NCI-H82 treated with DMSO at 0.1 percent for 48 hours (cell line): ENCODE results near the gene ADGRL3.
A peak's percentile ranks its signal among the peaks of the same experiment; 100 is the strongest.
"Not testable (repeated sequence)": the region's sequence is repeated elsewhere in the genome, so short reads cannot be mapped to it uniquely, and the experiment has no call there.

Source experiments
- DNase-seq: peaks from one replicate; lab custom pipeline; 2025; ENCODE audit not compliant: unreplicated experiment; lab: John Stamatoyannopoulos, UW

Gene ADGRL3

DNA sequence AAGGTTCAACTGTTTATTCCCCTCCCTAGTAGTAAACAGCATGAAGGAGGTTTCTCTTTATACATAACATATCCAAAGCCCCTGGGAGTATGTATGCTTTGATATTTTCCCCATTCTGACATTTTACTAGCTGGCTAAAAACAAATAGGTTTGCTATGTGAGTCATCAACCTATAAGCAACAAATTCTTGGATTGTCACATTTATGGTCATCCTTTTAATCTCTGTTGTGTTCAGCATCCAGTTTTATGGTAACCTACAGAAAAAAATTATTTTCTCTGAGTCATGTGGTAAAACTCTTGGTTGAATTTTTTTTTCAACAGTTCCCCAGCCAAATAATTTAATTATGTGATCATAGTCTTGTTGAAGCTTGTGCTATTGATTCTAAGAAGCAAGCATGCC, 734.1 kb downstream of the ADGRL3 start:
- DNase-seq, result no peak

DNA sequence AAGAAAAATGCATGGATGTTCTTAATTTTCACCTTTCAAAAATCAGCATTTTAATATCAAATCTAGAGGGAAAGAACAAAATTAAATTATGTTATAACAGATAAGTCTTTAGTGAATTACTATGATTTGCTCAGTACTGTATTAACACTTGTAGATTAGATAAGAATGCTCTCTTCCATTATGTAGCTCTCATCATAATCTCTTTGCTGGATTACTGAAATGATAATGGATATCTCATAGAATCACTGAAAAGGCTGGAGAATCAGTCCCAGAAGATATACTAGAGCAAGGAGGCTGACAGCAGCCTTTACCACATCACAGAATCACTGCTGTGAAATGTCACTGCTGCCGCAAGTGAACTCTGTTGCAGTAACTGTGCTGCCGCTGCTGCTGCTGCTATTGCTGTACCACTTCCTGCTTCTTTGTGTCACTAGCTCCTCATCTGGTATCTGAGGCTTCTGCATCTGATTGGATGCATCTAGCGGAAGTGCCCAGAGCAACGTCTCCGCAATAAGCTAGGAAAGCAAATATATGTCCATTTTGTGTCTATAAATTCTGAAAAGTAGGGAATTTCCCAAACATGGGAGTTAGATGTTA, 738.2 kb downstream of the ADGRL3 start:
- DNase-seq, result no peak

DNA sequence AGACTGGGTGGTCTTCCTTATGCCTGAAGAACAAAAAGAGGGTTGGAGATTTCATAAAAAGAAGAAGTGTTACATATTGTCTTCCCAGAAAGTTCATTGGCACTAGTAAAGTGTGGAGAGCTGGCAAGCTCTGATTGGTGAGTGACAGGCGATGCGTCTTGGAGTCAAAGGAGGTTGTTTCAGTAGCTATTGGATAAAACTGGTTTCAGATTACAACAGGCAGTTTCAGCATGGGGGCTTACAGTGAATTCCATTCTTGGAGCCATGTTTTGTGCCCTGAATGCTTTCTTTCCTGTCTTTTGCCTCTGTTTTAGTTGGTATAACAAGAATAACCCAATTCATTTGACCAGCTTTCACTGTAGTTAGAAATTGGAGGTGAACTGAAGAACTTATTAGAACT, 750.5 kb downstream of the ADGRL3 start:
- DNase-seq, result no peak

GRCh38 chr4:61953386-61953785, 753.3 kb downstream of the ADGRL3 start:
- no peak for DNase-seq

DNA sequence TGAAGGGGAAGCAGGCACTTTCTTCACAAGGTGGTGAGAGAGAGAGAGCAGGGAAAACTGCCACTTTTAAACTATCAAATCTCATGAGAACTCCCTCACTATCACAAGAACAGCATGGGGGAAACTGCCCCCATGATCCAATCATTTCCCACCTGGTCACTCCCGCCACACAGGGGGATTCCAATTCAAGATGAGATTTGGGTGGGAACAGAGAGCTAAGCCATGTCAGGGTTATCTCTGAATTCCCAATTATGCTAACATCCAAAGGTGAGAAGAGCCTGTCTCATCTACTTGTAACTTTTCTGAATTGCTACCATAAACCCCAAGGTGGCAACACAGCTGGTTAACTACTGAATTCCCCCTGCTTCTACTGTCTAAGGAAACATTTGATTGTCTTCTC, 758.5 kb downstream of the ADGRL3 start:
- DNase-seq, result no peak

DNA sequence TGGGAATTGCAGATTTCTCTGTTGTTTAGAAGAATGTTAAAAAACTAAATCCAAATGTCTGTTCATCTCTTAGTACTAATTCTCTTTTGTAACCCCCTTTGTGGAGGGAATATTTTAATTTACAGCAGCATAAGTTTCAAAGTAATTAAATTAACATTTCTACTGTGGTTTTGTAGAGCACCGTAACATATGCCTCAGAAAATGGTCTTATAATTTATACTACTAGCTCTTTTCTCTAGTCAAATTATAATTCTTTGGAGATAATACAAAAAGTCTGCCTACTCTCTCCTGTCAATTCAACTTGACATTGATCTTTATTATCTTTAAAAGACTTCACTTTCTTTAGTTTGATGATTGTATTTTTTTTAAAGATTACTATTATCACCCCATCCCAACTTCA, 759.0 kb downstream of the ADGRL3 start:
- DNase-seq, result no peak

DNA sequence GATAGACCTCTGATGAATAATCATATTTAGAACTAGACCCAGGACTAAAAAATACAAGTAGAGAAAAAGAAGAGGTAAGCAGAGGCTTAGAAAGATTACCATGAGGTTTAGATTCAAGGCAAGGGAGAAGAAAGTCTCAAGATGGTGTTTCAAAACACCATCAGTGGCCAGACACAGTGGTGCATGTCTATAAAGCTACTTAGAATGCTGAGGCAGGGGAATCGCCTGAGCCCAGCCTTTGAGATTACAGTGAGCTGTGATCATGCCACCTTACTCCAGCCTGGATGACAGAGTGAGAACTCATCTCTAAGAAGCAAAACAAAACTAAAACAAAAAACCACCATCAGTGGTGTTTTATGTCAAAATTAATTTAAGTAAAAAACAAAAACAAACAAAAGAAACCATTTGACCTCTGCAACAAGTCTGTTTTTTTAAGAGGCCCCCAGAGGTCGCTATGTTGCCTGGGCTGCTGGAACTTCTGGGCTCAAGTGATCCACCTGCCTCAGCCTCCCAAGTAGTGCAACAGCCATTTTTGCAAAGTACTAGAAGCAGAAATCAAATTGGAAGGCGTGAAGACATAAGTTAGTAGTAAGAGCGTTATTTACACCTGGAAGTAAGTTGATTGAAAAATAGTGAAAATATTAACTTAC, 784.3 kb downstream of the ADGRL3 start:
- DNase-seq, result no peak

DNA sequence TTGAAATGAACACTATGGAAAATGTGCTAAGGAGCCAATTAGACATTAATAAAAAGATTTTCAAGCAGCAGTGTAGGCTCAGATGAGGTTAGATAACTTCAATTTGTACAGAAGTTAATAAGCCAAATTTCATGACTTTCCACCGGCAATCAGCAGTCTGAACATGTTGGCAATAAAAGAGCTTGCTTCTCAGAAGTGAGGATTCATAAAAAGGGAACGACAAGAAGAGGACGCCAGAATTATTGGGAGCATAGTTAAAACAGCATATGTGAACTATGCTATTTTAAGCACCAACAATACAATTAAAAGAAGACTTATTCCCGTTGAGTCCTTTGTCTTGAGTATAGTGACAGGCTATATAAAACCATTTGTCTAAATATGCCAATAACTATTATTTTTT, 785.3 kb downstream of the ADGRL3 start:
- DNase-seq, result no peak

GRCh38 chr4:61986929-61987328, 786.8 kb downstream of the ADGRL3 start:
- not testable (repeated sequence) for DNase-seq

DNA sequence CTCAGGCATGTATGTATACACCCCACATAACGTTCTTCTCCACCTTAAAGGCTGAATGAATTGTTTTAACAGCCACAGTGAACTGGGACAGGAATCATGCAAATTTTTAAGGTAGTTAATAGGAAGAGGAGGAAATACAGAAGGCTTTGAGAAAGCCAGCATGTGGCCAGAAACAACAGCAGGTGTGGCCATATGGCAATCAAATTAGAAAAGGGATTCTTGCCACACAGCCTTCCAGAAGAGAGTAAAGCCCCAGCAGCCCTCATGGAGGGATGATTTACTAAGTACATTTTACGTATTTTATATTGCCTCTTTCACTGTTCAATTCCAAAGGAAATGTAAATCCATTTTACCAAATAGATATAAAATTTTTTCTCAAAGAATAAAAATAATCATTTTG, 792.2 kb downstream of the ADGRL3 start:
- peak; percentile 62 for DNase-seq

- DNase-seq, result no peak
These were observed 793.9 kb downstream of the ADGRL3 start for GRCh38 chr4:61994036-61994435.

DNA sequence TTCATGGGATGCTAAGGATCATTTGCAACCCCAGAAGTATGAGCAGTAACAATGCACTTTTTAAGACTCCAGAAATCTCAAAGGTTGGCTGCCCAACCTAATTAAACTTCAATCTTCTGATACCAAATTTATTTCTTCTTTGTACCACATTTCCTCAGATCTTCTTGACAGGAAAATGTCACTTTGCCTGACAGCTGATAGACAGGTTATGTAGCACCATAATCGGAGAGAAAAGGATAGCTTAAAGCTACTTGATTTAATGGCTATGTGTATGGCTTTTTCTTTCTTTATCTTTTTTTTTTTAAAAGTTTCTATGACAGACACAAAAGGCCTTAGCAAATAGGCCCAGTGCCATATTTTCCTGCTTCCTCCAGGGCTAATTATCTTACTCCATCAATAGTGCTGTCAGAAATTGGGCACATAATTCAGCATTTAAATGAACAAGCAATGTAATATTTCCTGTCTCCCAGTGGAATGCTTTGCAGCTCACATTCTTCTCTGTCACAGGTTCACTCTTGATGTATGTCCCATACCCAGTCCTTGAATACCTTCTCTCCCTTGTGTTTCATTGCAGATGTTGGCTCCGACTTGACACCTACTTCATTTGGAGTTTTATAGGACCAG, 795.7 kb downstream of the ADGRL3 start:
- no peak for DNase-seq

- no peak for DNase-seq
These were observed 796.8 kb downstream of the ADGRL3 start for GRCh38 chr4:61996943-61997342.

- no peak for DNase-seq
These were observed 797.7 kb downstream of the ADGRL3 start for GRCh38 chr4:61997831-61998230.

DNA sequence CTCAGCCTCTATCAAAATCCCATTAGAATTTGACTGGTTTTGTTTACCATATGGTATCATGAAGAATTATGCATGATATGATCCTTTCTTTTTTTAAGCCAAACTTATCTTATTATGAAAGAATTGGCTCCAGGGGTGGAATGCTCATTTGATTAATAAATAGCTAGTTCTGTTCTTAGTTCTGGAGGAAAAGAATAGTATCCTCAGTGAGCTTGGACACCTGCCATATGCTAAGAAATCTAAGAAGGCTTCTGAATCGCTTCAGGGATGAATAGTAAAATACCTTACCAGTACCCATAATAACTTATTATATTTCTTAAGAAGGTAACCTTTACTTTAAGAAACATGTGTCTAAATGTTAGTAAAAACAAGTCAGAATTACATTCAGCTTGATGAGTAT, 803.6 kb downstream of the ADGRL3 start:
- peak; percentile 8 for DNase-seq

DNA sequence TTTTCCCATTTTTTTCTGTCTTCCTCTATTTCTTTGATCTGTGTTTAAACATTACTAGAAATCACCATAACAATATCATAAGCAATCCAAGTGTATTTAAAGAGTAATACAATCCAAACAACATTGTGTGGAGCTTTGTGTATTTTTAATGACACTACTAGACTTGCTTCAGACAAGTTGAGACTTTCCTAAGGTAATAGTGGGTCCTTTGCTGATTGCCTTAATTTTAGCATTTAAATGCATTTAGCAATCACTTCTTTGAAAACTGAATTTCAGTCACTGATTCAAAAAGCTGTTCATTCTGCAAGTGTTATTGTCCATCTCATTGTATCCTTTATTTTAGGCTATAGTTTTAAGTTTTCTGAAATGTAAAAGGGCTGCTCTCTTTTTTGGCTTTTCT, 804.8 kb downstream of the ADGRL3 start:
- no peak for DNase-seq

DNA sequence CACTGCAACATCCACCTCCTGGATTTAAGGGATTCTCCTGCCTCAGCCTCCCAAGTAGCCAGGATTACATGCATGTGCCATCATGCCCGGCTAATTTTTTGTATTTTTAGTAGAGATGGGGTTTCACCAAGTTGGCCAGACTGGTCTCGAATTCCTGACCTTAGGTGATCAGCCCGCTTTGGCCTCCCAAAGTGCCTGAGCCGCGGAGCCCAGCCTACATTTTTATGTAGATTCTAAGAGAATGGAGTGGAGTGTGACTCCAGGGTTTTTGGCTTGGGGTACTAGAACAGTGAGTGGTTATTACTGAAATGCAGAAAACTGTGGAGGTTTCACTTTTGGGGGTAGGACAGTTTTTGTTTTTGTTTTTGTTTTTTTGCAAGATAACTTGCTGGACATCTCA, 806.0 kb downstream of the ADGRL3 start:
- no peak for DNase-seq

DNA sequence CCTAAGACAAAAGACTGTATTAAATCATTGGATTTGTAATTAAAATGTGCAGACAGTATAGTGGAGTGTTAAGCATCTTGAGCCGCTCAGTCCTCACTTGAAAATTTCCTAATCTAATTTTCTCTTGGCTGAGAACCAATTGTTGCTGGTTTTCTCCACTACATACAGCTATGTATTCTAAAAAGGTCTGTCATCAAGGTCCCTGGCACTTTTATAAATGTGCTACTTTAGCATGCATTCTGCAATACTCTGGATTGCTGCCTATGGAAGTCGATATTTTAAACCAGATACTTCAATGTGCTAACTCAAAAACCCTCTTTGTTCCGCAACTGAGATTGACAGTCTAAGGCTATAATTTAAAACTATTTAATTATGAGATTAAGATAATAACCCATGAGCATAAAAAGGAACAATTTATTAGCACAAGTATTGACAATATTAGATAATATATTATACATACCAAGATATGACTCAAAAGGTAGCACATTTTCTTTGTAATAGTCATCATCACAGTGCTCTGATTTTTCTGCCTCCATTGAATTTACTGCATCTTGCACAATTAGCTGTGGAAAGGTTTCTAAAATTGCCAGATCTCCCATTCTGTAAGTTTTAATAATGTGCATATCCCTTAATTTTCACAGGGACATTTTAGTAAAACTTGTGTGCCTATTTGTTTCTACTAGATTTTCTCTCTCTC, 815.1 kb downstream of the ADGRL3 start:
- peak; percentile 45 for DNase-seq

DNA sequence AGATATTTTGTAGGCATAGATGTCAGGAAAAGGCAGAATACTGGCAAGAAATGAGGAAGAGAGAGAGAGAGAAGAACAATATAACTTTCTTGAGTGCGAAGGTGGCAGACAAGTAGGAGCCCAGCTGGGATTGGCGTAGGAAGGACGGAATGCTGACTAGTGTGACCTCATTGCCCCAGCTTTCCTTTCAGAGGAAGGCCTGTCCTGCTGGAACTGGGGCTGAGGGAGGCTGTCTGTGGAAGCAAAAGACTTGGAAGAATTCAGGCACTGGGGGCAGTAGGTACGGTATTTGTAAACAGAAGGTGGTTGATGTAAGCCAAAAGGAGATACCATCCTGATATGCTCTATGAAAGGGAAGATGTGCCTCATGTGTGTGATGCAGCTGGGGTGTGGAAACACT, 818.4 kb downstream of the ADGRL3 start:
- DNase-seq, result no peak

GRCh38 chr4:62023633-62024032, 823.5 kb downstream of the ADGRL3 start:
- no peak for DNase-seq

DNA sequence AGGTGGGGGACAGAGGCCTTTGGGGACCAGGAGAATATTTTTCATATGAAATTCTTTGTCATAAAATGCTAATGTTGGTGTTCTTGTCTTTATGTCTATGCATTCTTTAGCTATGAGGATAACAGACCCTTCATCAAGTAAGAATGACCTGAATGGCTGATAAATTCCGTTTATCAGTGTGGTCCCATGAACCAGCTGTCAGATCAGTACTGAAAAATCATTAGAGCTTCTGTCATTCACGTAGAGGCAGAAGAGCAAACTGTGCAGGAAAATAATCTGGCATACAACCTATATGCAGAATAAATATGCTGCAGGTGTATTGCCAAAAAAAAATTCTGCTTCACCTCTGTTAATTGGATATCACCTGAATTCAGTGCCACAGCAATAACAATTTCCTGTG, 828.6 kb downstream of the ADGRL3 start:
- DNase-seq, result no peak

- no peak for DNase-seq
These were observed 830.8 kb downstream of the ADGRL3 start for GRCh38 chr4:62030958-62031357.
